HPDE6-E6E7 (cell line): ENCODE results near the gene KCNH4.
"Not testable (repeated sequence)": the region's sequence is repeated elsewhere in the genome, so short reads cannot be mapped to it uniquely, and the experiment has no call there.

Source experiments
- DNase-seq: peaks from one replicate; pipeline ENCODE4 v3.0.0; 2011; ENCODE audit warnings: missing footprints; ENCODE audit errors: extremely low spot score

Gene KCNH4

GRCh38 chr17:42193969-42194899 lies 13.3 kb upstream of the KCNH4 start, which contains the start of gene GHDC:
GHDC (minus strand) TSS chr17:42194494; CDS start chr17:42193581, 913 bp downstream.
- DNase-seq: peak; percentile 64

DNA sequence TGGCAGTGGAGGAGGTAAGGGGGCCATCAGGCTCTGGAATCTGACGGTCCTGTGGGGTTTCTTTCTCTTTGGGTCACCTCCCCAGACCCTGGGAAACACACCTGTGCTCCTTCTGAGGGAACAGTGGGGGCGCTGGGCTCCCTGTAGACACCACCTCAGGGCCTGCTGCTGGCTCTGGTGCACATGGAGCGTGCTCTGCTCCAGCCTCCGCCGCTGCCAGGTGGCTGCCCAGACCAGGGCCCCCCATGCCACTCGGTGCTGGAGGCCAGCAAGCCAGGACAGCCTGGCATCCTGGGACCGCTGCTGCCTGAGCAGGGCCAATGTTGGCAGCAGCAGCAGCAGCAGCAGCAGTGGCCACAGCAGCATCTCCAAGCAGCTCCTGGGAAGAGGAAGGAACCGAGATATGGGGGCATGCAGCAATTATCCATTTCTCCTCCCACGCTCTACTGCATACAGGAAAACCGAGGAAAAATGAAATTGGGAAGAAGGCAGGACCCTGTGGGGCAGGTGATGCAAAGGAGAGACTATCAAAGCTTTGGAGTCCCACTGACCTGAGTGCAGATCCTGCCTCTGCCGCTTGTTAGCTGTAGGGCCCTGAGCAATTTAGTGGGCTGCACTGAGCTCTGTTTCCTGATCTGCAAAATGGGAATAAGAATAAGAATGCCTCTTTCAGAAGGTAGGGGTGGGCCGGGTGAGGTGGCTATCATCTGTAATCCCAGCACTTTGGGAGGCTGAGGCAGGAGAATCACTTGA lies 12.4 kb upstream of the KCNH4 start:
- DNase-seq: no peak

DNA sequence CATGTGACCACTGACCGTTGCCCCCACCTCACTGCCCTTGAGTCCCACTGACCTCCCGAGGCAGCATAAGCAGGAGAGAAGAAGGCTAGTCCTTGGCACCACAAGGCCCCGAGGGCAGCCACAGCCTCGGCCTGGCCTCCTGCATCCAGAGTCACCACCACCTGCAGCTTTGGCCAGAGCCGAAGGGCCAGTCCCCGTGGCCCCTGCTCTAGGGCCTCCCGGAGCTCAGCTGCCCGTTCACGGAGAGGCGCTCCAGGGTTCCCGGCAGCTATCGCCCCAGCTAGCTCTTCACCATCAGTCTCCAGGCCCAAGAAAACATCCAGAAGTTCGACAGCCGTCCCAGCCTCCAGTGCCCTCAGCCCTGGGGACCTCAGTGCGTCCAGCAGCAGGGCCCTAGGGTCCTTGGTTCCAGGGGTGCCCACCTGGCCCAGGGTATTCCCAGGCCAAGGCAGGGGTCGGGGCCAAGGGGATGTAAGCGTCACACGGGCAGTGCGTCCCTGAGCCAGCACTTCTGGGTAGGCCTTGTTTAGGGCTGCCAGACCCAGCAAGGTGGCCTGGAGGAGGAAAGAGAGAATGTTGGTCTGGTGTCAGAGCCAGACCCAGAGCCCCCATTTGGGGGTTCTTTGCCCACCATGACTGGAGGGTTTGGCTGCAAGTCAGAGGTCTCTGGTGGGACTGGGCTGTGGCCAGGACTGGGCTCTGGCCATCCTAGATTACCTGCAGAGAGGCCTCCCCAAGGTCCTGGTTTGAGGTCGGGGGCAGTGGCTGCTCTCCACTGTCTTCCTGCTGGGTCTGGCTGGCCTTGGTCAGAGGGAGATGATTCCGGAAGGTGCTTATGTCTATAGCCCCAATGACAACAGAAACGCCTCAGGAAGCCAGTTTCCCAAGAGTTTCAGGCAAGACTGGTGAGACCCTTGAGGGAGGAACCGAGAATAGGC lies 11.5 kb upstream of the KCNH4 start:
- DNase-seq: no peak

GRCh38 chr17:42191275-42191608 lies 10.3 kb upstream of the KCNH4 start:
- DNase-seq: no peak

DNA sequence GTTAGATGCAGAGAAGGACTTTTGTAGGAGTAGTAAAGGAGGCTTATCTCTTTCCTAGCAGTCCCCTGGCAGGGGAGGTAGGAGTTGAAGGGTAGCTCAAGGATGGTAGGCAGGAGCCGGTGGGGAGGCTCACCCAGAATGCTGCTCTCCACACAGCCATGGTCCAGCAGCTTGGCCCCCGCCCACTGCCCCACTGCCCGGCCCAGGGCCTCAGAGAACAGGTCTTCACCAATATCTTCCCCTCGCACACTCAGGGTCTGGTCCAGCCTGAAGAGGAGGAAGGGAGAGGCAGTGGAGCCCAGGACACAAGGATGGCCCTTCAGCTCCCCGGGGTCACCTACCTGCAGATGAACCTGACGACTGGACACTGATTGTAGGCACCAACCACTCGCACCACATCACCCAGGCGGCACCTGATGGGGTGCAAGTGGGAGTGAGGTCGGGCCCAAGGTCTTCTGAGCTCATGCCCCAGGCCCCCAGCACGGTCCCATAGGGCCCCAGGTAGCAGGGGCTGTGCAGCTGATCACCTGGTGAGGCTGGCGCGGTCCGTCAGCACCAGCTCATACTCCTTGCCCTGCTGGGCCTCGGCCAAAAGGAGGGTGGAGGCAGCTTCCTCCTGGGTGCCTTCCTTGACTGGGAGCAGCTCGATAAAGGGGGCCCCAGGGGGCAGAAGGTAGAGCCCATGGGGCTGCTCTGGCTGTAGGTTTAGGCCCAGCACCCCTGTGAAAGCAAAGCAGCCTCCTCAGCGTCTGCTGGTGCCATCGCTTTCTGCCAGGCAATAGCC lies 9.7 kb upstream of the KCNH4 start:
- no peak for DNase-seq

DNA sequence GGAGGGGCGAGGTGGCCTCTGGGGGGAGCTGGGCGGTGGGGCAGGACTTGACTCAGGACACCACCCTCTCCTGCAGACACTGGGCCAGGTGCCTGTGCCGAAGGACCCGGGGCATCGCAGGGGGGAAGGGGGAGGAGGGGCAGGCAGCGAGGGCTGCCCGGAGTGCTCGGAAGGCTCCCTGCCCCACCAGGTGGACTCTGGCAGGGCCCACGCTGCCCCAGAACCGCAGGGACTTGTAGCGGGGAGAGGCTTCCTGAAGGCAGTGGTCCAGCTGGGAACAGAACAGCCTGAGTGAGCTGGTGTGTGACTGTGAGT lies 8.7 kb upstream of the KCNH4 start:
- DNase-seq: no peak

DNA sequence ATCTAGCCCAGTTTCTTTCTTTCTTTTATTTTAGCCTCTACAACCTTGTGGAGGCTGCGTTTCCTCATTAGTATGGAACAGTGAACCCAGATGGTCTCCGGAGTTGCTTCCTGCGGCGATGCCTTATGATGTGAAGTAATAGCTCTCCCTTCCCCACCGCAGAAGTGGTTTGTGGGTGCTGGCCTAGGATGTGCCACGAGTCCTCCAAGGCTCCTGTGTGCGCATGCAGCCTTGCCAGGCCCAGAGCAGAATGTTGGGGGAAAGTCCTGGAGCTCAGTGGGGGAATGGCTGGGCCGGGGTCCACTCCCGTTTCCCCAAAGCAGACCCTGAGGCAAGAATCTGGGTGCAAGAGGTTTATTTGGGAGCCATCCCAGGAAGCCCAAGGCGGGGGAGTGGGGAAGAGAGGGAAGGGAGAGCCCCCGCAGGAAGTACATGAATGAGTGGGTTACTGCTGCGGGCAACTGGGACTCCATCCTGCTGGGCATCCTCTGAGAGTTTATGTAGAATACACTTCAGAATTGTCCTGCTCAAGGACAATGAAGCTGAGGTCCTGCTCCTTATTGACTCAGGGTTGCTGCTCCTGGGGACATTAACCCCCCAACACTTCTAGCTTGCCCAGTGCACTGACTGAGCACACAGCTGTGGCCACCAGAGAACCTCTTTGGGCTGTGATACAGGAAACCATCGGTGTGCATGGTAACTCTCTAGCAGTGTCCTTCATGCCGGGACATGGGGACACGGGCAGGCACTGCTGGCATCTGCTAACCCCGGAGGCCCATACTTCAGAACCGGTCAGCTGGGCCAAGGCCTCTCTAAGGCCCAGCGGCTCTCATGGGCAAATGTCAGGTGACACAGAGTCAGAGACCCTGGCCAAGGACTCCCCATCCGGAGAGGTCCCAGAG lies 8.1 kb upstream of the KCNH4 start:
- no peak for DNase-seq

GRCh38 chr17:42187833-42188232 lies 6.9 kb upstream of the KCNH4 start:
- no peak for DNase-seq

- not testable (repeated sequence) for DNase-seq
Observed at GRCh38 chr17:42186191-42186590, 5.2 kb upstream of the KCNH4 start.

DNA sequence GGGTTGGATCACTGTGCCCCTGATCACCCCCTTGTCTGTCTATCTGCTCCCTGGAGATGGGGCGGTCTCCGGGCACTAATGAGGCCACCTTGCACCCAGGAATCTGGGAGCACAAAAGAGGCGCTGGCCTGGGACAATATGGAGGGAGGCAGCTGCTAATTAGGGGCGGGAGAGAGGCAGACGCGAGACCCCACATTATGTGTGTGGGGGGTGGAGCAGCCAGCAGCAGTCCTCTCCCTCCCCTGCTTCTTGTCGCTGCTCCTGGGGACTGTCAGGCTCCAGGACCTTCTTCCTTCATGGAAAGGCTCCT lies 4.6 kb upstream of the KCNH4 start:
- no peak for DNase-seq

DNA sequence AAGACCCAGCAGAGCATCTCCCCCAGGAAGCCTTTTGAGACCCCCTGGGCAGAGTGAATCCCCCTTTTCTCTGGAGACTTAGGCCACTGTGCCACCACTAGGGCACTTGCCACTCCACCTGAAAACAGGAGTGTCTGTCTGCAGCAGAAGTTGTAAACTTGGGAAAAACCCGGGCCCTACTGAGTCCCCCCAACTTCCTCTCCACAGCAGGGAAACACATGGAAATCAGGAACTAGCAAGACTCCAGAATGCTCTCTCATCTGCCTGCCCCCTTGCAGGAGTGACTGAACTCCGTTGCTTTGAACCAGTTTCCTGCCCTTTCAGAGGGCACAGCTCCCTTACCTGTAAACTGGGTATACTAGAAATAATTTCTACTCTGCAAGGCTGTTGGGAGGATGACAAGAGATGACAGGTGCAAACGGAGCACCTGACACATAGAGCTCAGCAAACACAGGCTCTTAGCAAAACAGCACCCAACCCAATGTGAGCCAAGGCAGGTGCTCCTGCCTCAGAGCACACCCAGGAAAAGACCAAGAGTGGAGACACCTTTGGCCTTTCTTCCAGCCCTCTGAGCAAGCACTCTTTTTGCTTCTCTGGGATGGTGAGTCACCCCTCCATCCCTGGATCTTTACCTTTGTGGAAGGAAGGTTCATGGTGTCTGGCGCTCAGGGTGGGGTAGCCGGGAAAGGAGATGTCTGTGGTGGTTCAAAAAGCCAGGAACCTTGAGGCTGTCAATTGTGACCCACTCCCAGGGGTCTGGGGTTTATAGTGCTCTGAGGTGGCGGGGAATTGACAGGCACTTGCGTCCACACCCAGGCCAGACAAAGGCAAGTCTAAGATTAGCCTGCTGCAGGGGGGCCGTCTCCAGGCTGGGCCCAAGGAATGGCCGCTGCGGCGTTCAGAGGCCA lies 4.0 kb upstream of the KCNH4 start, which contains the start of gene HCRT:
TSS of gene HCRT (minus strand) at position 740 of the 908 bp plus-strand sequence. CDS start at position 653, 87 bp downstream.
- DNase-seq: no peak

- DNase-seq: no peak
Observed at GRCh38 chr17:42183741-42184711, 3.1 kb upstream of the KCNH4 start.

DNA sequence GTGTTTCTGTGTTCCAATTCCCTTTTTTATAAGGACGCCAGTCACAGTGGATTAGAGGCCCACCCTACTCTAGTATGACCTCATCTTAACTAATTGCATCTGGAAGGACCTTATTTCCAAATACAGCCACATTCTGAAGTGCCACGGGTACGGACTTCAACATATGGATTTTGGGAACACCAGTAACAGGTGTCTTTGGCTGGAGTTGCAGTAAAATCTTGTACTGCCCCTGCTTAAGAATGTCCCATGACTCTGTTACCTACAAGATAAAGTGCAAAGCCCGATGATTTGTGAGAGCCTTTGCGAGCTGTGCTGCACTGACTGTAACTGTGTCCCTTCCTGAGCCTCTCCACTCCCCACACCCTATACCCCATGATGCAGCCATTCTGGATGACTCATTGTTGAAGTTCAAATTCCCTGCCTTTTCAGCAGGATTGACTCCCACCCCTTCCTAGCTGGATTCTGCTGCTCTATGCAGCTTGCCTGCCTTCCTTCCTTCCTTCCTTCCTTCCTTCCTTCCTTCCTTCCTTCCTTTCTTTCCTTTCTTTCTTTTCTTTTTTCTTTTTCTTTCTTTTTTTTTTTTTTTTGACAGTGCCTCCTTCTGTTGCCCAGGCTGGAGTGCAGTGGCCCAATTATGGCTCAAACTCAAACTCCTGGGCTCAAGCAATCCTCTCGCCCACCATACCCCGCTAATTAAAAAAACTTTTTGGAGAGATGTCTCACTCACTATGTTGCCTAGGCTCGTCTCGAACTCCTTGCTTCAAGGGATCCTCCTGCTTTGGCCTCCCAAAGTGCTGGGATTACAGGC lies 2.2 kb upstream of the KCNH4 start:
- DNase-seq: no peak

DNA sequence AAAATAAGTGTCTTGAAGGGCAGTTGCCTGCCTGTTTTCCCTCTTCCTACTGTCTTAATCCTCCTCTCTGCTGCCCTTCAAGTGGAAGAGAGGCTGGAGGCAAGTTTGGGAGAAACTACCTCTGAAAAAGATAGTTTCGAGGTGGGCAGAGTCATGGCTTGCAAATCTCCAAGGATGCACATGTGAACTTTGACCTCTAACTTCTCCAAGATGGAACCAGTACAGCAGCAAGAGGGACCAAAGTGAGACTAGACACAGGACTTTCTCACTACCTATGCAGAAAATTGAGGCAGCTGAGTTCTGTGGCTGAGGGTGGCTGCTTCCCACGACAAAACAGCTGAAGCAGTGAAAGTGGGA lies 887 bp upstream of the KCNH4 start:
- no peak for DNase-seq

- DNase-seq: no peak
Observed at GRCh38 chr17:42180411-42180921, 476 bp downstream of the KCNH4 start.

GRCh38 chr17:42179911-42180410 lies 981 bp downstream of the KCNH4 start:
- DNase-seq: no peak

DNA sequence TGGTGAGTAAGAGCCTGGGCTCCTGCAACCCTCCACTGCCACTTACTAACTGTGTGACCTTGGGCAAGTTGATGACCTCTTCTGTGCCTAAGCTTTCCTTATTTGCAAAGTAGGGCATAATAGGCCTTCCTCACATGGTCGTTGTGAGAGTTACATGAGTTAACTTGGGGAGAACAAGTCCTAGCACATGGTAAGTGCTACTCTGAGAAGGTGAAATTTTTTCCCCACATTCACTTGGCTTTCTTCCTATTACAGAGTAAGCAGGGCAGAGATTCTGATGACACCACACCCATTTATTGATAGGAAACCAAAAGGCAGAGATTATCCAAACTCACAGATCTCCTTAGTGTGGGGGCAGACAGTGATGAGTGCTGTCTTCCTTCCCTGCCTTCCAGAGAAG lies 1.6 kb downstream of the KCNH4 start:
- no peak for DNase-seq
